Measurements from ENCODE around the gene DHX29. TPM values are rescaled to one million over a fixed set of nuclear protein-coding genes. Genes with fewer than 3 reads are reported as not detected.

The DHX29 gene
- total RNA-seq, 1 donor from 2014 or later = 20.7 TPM

DNA sequence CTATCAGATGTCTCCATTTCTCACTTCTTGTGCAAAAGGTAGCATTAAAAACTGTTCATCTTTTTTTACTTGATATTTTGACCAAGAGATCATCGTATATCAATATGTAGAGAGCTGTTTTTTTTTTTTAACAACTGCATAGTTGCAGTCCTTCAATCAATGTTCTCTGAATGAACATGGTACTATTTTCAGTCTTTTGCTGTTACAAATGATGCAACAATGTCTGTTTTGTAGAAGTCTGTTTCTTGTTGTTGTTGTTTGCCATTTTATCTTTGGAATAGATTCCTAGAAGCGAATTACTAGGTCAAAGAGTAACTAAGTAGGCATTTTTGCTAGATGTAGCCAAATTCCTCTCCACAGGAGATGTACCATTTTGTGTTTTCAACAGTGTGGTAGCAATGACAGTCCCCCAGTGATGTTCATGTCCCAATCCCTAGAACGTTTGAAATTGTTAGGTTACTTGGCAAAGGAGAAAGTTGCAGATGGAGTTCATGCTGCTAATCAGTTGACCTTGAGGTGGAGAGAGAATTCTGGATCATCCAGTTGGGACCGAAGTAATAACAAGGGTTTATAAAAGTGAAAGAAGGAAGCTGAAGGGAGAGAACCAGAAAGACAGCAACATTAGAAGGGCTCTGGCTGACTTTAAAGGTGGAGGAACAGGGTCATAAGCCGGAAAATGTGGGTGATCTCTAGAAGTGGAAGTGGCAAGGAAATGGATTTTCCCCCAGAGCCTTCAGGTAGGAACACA is 6.5 kb upstream of the DHX29 start:
- intact Hi-C loops (cut with DNase I) = no loop called here
- Histone ChIP-seq H3K27ac (no peak overlapping the region), H3K4me1 (peaks cover 22% of the 10 kb centered on the region), H3K27me3 (no peaks in the 10 kb centered on the region), H3K36me3 (no peaks in the 10 kb centered on the region), H3K4me3 (no peak overlapping the region), H3K9me3 (no peaks in the 10 kb centered on the region)
- DNase-seq = no peak
- ATAC-seq = no peak
- TF ChIP-seq, protein P1, sequence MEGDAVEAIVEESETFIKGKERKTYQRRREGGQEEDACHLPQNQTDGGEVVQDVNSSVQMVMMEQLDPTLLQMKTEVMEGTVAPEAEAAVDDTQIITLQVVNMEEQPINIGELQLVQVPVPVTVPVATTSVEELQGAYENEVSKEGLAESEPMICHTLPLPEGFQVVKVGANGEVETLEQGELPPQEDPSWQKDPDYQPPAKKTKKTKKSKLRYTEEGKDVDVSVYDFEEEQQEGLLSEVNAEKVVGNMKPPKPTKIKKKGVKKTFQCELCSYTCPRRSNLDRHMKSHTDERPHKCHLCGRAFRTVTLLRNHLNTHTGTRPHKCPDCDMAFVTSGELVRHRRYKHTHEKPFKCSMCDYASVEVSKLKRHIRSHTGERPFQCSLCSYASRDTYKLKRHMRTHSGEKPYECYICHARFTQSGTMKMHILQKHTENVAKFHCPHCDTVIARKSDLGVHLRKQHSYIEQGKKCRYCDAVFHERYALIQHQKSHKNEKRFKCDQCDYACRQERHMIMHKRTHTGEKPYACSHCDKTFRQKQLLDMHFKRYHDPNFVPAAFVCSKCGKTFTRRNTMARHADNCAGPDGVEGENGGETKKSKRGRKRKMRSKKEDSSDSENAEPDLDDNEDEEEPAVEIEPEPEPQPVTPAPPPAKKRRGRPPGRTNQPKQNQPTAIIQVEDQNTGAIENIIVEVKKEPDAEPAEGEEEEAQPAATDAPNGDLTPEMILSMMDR (IDR thresholded peaks at IDR 0.05) = no peak

DNA sequence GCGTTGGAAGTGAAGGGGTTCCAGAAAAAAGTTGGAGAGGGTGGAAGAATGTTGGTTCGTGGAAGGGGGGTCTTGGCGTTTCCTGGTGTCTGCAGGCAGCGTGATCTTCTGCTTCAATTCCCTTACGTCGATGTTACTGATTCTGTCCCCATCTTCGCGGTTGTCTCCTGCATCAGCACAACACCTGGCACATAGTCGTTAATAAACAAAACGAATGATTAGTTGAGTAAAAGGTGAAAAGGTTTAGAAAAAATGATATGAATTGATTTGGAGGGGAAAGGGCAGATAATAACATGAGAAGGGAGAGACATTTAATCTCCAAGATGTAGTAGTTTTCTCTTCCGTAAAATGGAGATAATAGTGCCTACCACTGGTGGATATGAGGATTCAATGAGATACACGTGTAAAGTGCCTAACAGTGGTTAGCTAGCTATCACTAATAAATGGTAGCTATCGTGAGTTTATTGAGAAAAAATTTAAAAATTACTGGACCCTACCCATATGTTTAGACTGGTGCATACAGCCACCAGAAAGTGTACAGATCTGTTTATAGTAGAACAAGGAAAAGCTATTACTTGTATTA is 851 bp upstream of the DHX29 start:
- Histone ChIP-seq H3K9me3 (no peaks in the 10 kb centered on the region), H3K27me3 (no peaks in the 10 kb centered on the region), H3K4me1 (peaks cover 52% of the 10 kb centered on the region), H3K4me3 (peak overlapping the region; percentile 89), H3K27ac (peak overlapping the region; percentile 95), H3K36me3 (no peaks in the 10 kb centered on the region)
- intact Hi-C loops (cut with DNase I) = no loop called here
- no peak for DNase-seq
- TF ChIP-seq, protein P1 (IDR thresholded peaks at IDR 0.05) = peak; percentile 16
- no peak for ATAC-seq

DNA sequence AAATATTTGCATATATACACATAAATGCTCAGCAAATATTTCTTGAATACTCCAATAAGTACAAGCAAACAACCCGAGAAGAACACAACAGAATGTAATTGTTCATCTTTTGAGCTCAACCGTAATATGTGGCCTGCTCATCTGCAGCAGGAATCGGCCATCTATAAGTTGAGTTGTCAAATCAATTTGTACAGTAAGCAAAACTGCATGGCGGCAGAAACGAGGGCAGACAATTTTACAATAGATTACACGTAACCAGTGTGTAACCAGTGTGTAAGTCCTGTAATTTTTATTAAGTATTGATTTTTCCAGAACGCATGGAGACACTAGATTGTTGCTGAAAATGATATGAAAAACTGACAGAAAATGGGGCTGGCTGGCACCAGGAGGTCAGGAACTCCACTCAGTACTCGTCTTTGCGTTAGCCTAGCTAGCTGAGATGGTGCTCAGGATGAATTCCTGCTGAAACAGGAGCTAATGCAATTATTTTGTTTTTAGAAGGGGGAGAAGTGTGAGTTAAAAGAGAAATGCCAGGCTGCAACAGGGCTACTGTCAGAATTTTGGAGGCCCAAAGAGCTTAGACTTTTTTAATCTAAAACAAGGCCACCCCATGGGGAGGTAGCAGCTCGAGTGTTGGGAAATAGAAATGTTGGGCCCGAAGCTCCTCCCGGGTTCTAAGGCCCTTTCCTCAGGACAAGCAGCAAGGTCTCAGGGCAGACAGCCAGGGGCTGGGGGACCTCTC is 682 bp downstream of the DHX29 start:
- H3K27me3 ChIP-seq = no peaks in the 10 kb centered on the region
- no peak for DNase-seq
- TF ChIP-seq, protein P1 (IDR thresholded peaks at IDR 0.05) = no peak
- H3K36me3 ChIP-seq = no peaks in the 10 kb centered on the region
- intact Hi-C loops (cut with DNase I) = no loop called here
- H3K4me3 ChIP-seq = peak overlapping the region; percentile 89
- no peak for ATAC-seq
- peak overlapping the region; percentile 95 for H3K27ac ChIP-seq
- no peaks in the 10 kb centered on the region for H3K9me3 ChIP-seq
- H3K4me1 ChIP-seq = peaks cover 53% of the 10 kb centered on the region

DNA sequence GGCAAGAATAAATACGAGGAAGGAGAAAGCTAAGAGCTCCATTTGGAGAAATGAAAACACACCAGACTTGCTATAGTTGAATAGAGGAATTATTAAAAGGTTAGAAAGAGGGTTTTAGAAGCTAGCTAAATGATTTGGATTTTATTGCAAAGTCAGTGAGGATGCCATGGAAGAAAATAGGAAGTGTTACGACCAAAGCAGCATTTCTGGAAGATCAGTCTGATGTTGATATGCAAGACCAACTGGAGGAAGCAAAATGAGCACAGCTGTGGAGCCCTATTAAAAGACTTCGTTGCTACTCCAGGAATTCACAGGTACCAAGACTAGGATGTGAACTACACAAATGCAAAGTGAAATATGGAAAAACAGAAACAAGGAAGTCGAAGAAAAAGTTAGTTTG is 2.1 kb downstream of the DHX29 start:
- no peak overlapping the region for H3K4me3 ChIP-seq
- TF ChIP-seq, protein P1 (IDR thresholded peaks at IDR 0.05) = no peak
- H3K36me3 ChIP-seq = peaks cover 5% of the 10 kb centered on the region
- H3K27ac ChIP-seq = no peak overlapping the region
- H3K9me3 ChIP-seq = no peaks in the 10 kb centered on the region
- ATAC-seq (no peak), DNase-seq (no peak)
- peaks cover 52% of the 10 kb centered on the region for H3K4me1 ChIP-seq
- intact Hi-C loops (cut with DNase I) = no loop called here
- H3K27me3 ChIP-seq = no peaks in the 10 kb centered on the region

DNA sequence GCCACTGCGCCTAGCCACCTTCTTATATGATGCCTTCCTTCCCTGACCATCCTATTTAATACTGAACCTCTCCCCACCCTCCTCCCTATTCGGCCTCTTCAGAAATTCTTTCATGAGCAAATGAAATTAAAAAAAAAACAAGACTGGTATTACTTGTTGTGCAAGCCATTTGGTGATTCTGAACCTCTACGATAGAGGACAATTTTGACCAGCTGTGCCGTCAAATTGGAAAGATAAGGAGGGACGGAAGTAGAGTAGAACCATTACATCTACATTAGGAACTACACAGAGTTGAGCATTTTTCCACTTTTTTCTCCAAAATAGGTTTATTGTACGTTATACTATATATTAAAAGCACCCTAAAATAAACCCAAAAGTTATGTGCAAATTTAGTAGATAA is 2.9 kb downstream of the DHX29 start:
- peaks cover 5% of the 10 kb centered on the region for H3K36me3 ChIP-seq
- intact Hi-C loops (cut with DNase I) = no loop called here
- no peaks in the 10 kb centered on the region for H3K9me3 ChIP-seq
- TF ChIP-seq, protein P1 (IDR thresholded peaks at IDR 0.05) = no peak
- no peak for ATAC-seq
- no peak overlapping the region for H3K4me3 ChIP-seq
- no peaks in the 10 kb centered on the region for H3K27me3 ChIP-seq
- peaks cover 44% of the 10 kb centered on the region for H3K4me1 ChIP-seq
- no peak for DNase-seq
- H3K27ac ChIP-seq = no peak overlapping the region
